SK-N-SH (cell line): ENCODE results near the gene MAPRE2. TPM values are rescaled to one million over a fixed set of nuclear protein-coding genes. Genes with fewer than 3 reads are reported as not detected.

Source experiments
- CTCF ChIA-PET: fragments of 300-600, 350-600 bp; formaldehyde crosslinking; extraction: SDS; loops from one replicate; lab custom pipeline; 2021; lab: Yijun Ruan, JAX
- POLR2A ChIA-PET: fragments of 350-600 bp; sonication (Branson Sonifier 250); formaldehyde crosslinking; extraction: SDS; loops from one replicate; lab custom pipeline; 2020; ENCODE audit warnings: antibody characterized with exemption, inconsistent platforms; lab: Yijun Ruan, JAX
- DNase-seq: peaks from one replicate; pipeline ENCODE4 v3.0.0; 2012
- H2AFZ ChIP-seq: fragments of 200-600 bp; sonication (generic); 2 replicates; pipeline ENCODE4 v1.8.1; 2016; ENCODE audit warnings: antibody characterized with exemption, mild to moderate bottlenecking, low read depth
- H3F3A ChIP-seq: fragments of 200-600 bp; sonication (generic); replicated peaks from 2 replicates; pipeline ENCODE3; 2016; ENCODE audit warnings: antibody characterized with exemption, mild to moderate bottlenecking; ENCODE audit not compliant: insufficient read depth
- H3K27ac ChIP-seq, 2 experiments: fragments of 200-500 bp in 1 of 2; fragments of 200-600 bp in 1 of 2; sonication (Bioruptor generic) in 1 of 2; sonication (generic), shearing (Covaris generic) in 1 of 2; 2 replicates each; pipeline versions ENCODE4 v1.5.1 to v1.6.1; 2014 to 2016; ENCODE audit warnings: low read depth in 2 of 2, inconsistent platforms in 1 of 2, low read length in 1 of 2, mild to moderate bottlenecking in 1 of 2, mixed read lengths in 1 of 2
- H3K27me3 ChIP-seq: fragments of 200-600 bp; sonication (generic), shearing (Covaris generic); 2 replicates; pipeline ENCODE4 v1.6.1; 2016; ENCODE audit warnings: mixed run types; ENCODE audit not compliant: insufficient read depth
- H3K36me3 ChIP-seq, 2 experiments: fragments of 200-500 bp in 1 of 2; fragments of 200-600 bp in 1 of 2; sonication (Bioruptor generic) in 1 of 2; sonication (generic) in 1 of 2; replicated peaks in 1 of 2; 2 replicates each; pipeline versions ENCODE3 to v1.5.1; 2014 to 2016; ENCODE audit warnings: low read length in 1 of 2, mild to moderate bottlenecking in 1 of 2; ENCODE audit not compliant: insufficient read depth in 2 of 2, control insufficient read depth in 1 of 2
- H3K4me1 ChIP-seq, 2 experiments: fragments of 200-500 bp in 1 of 2; fragments of 200-600 bp in 1 of 2; sonication (Bioruptor generic) in 1 of 2; sonication (generic), shearing (Covaris generic) in 1 of 2; 2 replicates each; pipeline versions ENCODE4 v1.5.1 to v1.6.1; 2014 to 2016; ENCODE audit warnings: low read depth in 1 of 2, low read length in 1 of 2, mixed run types in 1 of 2; ENCODE audit not compliant: insufficient read depth in 2 of 2, control insufficient read depth in 1 of 2
- H3K4me2 ChIP-seq: fragments of 200-600 bp; sonication (generic), shearing (Covaris generic); 2 replicates; pipeline ENCODE4 v1.6.1; 2017; ENCODE audit warnings: mixed run types
- H3K4me3 ChIP-seq, 2 experiments: fragments of 200-500 bp in 1 of 2; fragments of 200-600 bp in 1 of 2; sonication (Bioruptor generic) in 1 of 2; sonication (generic), shearing (Covaris generic) in 1 of 2; 2 replicates each; pipeline versions ENCODE4 v1.5.1 to v1.8.1; 2014 to 2016; ENCODE audit warnings: low read depth in 2 of 2, inconsistent platforms in 1 of 2, low read length in 1 of 2, mild to moderate bottlenecking in 1 of 2, mixed read lengths in 1 of 2, moderate library complexity in 1 of 2
- H3K79me2 ChIP-seq: fragments of 200-600 bp; sonication (generic); 2 replicates; pipeline ENCODE4 v1.8.1; 2017; ENCODE audit warnings: mild to moderate bottlenecking; ENCODE audit not compliant: insufficient read depth
- H3K9ac ChIP-seq: fragments of 200-600 bp; sonication (generic); 2 replicates; pipeline ENCODE4 v1.6.1; 2017; ENCODE audit warnings: mixed run types
- H3K9me2 ChIP-seq: fragments of 200-600 bp; sonication (generic); 2 replicates; pipeline ENCODE4 v1.6.1; 2017; ENCODE audit warnings: mixed run types
- H3K9me3 ChIP-seq: fragments of 200-600 bp; sonication (generic); 2 replicates; pipeline ENCODE4 v1.6.1; 2017; ENCODE audit warnings: mixed run types, mild to moderate bottlenecking, moderate library complexity
- H4K20me1 ChIP-seq: fragments of 200-600 bp; sonication (generic); 2 replicates; pipeline ENCODE4 v1.6.1; 2017; ENCODE audit warnings: mild to moderate bottlenecking, mixed run types; ENCODE audit not compliant: insufficient read depth
- ELF1 ChIP-seq: IDR thresholded peaks from 2 replicates; pipeline ENCODE4 v1.4.0; 2012
- EP300 ChIP-seq, 2 experiments: IDR thresholded peaks; 2 replicates each; pipeline versions ENCODE4 v1.4.0 to v1.6.1; 2012; ENCODE audit warnings: borderline replicate concordance in 1 of 2, low read depth in 1 of 2, low read length in 1 of 2
- FOSL2 ChIP-seq: IDR thresholded peaks from 2 replicates; pipeline ENCODE4 v1.4.0; 2012; ENCODE audit warnings: low read depth, mild to moderate bottlenecking, moderate library complexity, borderline replicate concordance
- FOXJ3 ChIP-seq: sonication (generic); formaldehyde crosslinking; IDR thresholded peaks from 2 replicates; pipeline ENCODE4 v1.5.1; 2020; ENCODE audit warnings: mild to moderate bottlenecking, missing genetic modification reagents
- GATA2 ChIP-seq: sonication (generic); formaldehyde crosslinking; IDR thresholded peaks from 2 replicates; pipeline ENCODE4 v1.5.0; 2020; ENCODE audit warnings: mild to moderate bottlenecking, missing genetic modification reagents
- IRF3 ChIP-seq: fragments of 150-350 bp; IDR thresholded peaks from 2 replicates; pipeline ENCODE4 v1.6.1; 2016; ENCODE audit warnings: mild to moderate bottlenecking, low read depth, low read length
- MAX ChIP-seq: IDR thresholded peaks from 2 replicates; pipeline ENCODE4 v1.4.0; 2012; ENCODE audit warnings: low read depth
- MEF2A ChIP-seq: IDR thresholded peaks from 2 replicates; pipeline ENCODE4 v1.4.0; 2012; ENCODE audit warnings: low read depth, borderline replicate concordance
- POLR2AphosphoS5 ChIP-seq: IDR thresholded peaks from 2 replicates; pipeline ENCODE4 v1.6.1; 2012; ENCODE audit warnings: low read depth, low read length
- REST ChIP-seq: IDR thresholded peaks from 2 replicates; pipeline ENCODE4 v1.6.1; 2012; ENCODE audit warnings: mild to moderate bottlenecking, low read depth, low read length, moderate library complexity
- RFX5 ChIP-seq: IDR thresholded peaks from 2 replicates; pipeline ENCODE4 v1.6.1; 2012; ENCODE audit warnings: mild to moderate bottlenecking, improper control_type of control experiment, low read length
- SIN3A ChIP-seq: IDR thresholded peaks from 2 replicates; pipeline ENCODE4 v1.6.1; 2012; ENCODE audit warnings: low read depth, mild to moderate bottlenecking, low read length, moderate library complexity, borderline replicate concordance
- SMC3 ChIP-seq: IDR thresholded peaks from 2 replicates; pipeline ENCODE4 v1.6.1; 2012; ENCODE audit warnings: low read depth, low read length, improper control_type of control experiment
- YY1 ChIP-seq: IDR thresholded peaks from 2 replicates; pipeline ENCODE4 v1.4.0; 2012; ENCODE audit warnings: low read depth, mild to moderate bottlenecking
- WGBS: methylation state at CpG from one replicate; pipeline ENCODE4 v1.1.6; 2017; ENCODE audit warnings: low lambda C conversion rate; 5-methylcytosine and 5-hydroxymethylcytosine counted together
- polyA plus RNA-seq, 3 experiments: library from polyadenylated mRNA; depleted of rRNA; stranded (reverse); fragments of >200 nt; gene quantifications; 2 replicates each; pipeline ENCODE4 v1.2.3, GENCODE V29; 2012
- TF ChIP-seq, protein P1 (sequence below): IDR thresholded peaks from 2 replicates; pipeline ENCODE4 v1.4.0; 2012; ENCODE audit warnings: low read depth, borderline replicate concordance
- TF ChIP-seq, protein P2 (sequence below): IDR thresholded peaks from 2 replicates; pipeline ENCODE4 v1.4.0; 2012; ENCODE audit warnings: low read depth, borderline replicate concordance
- TF ChIP-seq, protein P3 (sequence below): fragments of 150-350 bp; IDR thresholded peaks from 2 replicates; pipeline ENCODE4 v1.6.1; 2017; ENCODE audit warnings: antibody characterized with exemption, low read length, low read depth, borderline replicate concordance

Gene MAPRE2
- polyA plus RNA-seq, 1 of the 3 experiments (the other 2 are of a cell fraction) = 11.5 TPM

- ChIA-PET CTCF (interaction anchor here (0.9 to 6.4 kb wide), 10 partner anchors 11 to 325 kb away, joined by 3 to 97 read pairs (median 6); partner anchors contain the start of gene MAPRE2), POLR2A (interaction anchor here (2.5 kb wide), 1 partner anchor 11 kb away, joined by 13 read pairs; the partner anchor contains the start of gene MAPRE2)
- Histone ChIP-seq H3K4me3 (no peak overlapping the region), H3K36me3 (no peaks in the 10 kb centered on the region), H4K20me1 (no peaks in the 10 kb centered on the region), H3K27me3 (no peaks in the 10 kb centered on the region), H3K9me2 (no peaks in the 10 kb centered on the region), H3K9me3 (no peaks in the 10 kb centered on the region), H3K79me2 (no peaks in the 10 kb centered on the region), H2AFZ (no peak overlapping the region), H3K4me1 (peaks cover 0 to 16% of the 10 kb centered on the region in 2 experiments; a peak in 2 of 4 replicates), H3F3A (no peaks in the 10 kb centered on the region), H3K4me2 (no peak overlapping the region), H3K27ac (peak overlapping the region in 1 of 2 experiments; percentile 41; a peak in 1 of 4 replicates), H3K9ac (no peak overlapping the region)
- DNase-seq = no peak
- TF ChIP-seq MEF2A (no peak), ELF1 (no peak), GATA2 (CRISPR knock-in tag) (peak; percentile 32; the same call in 1 of the 2 replicates), FOSL2 (no peak), SMC3 (no peak)
- WGBS = 94% methylated on average over 3 of the region's 3 CpGs
Observed at GRCh38 chr18:35030277-35030989, 10.8 kb upstream of the MAPRE2 start.

GRCh38 chr18:35032113-35032512, 9.1 kb upstream of the MAPRE2 start:
- H3K27me3 ChIP-seq = no peaks in the 10 kb centered on the region
- H2AFZ ChIP-seq = no peak overlapping the region
- no peak overlapping the region for H3K4me3 ChIP-seq
- 50% methylated on average over 1 of the region's 1 CpG for WGBS
- no peaks in the 10 kb centered on the region for H4K20me1 ChIP-seq
- H3K4me2 ChIP-seq = no peak overlapping the region
- H3K9ac ChIP-seq = no peak overlapping the region
- no peaks in the 10 kb centered on the region for H3F3A ChIP-seq
- DNase-seq = no peak
- no peaks in the 10 kb centered on the region for H3K79me2 ChIP-seq
- H3K9me3 ChIP-seq = no peaks in the 10 kb centered on the region
- ChIA-PET POLR2A (no interaction called here), CTCF (interaction anchor here (2.0 kb wide), 1 partner anchor 9 kb away, joined by 5 read pairs; the partner anchor contains the start of gene MAPRE2)
- no peaks in the 10 kb centered on the region for H3K36me3 ChIP-seq
- no peak overlapping the region for H3K27ac ChIP-seq
- peaks cover 0 to 14% of the 10 kb centered on the region in 2 experiments; a peak in 2 of 4 replicates for H3K4me1 ChIP-seq
- H3K9me2 ChIP-seq = no peaks in the 10 kb centered on the region
- no peak for TF ChIP-seq ELF1
- no peak for TF ChIP-seq REST
- no peak for TF ChIP-seq MAX
- TF ChIP-seq EP300 (IDR thresholded peaks at IDR 0.05; ENCODE audit: borderline replicate concordance in 1 of 2, low read depth in 1 of 2, low read length in 1 of 2) = no peak
- no peak for TF ChIP-seq IRF3
- no peak for TF ChIP-seq FOXJ3 (CRISPR knock-in tag)
- TF ChIP-seq RFX5 = no peak
- no peak for TF ChIP-seq MEF2A
- no peak for TF ChIP-seq YY1
- no peak for TF ChIP-seq SMC3
- TF ChIP-seq, protein P1, sequence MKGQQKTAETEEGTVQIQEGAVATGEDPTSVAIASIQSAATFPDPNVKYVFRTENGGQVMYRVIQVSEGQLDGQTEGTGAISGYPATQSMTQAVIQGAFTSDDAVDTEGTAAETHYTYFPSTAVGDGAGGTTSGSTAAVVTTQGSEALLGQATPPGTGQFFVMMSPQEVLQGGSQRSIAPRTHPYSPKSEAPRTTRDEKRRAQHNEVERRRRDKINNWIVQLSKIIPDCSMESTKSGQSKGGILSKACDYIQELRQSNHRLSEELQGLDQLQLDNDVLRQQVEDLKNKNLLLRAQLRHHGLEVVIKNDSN = no peak
- TF ChIP-seq, protein P2, sequence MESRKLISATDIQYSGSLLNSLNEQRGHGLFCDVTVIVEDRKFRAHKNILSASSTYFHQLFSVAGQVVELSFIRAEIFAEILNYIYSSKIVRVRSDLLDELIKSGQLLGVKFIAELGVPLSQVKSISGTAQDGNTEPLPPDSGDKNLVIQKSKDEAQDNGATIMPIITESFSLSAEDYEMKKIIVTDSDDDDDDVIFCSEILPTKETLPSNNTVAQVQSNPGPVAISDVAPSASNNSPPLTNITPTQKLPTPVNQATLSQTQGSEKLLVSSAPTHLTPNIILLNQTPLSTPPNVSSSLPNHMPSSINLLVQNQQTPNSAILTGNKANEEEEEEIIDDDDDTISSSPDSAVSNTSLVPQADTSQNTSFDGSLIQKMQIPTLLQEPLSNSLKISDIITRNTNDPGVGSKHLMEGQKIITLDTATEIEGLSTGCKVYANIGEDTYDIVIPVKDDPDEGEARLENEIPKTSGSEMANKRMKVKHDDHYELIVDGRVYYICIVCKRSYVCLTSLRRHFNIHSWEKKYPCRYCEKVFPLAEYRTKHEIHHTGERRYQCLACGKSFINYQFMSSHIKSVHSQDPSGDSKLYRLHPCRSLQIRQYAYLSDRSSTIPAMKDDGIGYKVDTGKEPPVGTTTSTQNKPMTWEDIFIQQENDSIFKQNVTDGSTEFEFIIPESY = no peak
- no peak for TF ChIP-seq SIN3A
- TF ChIP-seq, protein P3, sequence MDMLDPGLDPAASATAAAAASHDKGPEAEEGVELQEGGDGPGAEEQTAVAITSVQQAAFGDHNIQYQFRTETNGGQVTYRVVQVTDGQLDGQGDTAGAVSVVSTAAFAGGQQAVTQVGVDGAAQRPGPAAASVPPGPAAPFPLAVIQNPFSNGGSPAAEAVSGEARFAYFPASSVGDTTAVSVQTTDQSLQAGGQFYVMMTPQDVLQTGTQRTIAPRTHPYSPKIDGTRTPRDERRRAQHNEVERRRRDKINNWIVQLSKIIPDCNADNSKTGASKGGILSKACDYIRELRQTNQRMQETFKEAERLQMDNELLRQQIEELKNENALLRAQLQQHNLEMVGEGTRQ = no peak
- no peak for TF ChIP-seq POLR2AphosphoS5
